GDM1 (cell line): Measurements from ENCODE around the gene SERPINC1.
"Not testable (repeated sequence)": the region's sequence is repeated elsewhere in the genome, so short reads cannot be mapped to it uniquely, and the experiment has no call there.

Source experiments
- DNase-seq: peaks from one replicate; lab custom pipeline; 2025; lab: John Stamatoyannopoulos, UW

SERPINC1 gene

DNA sequence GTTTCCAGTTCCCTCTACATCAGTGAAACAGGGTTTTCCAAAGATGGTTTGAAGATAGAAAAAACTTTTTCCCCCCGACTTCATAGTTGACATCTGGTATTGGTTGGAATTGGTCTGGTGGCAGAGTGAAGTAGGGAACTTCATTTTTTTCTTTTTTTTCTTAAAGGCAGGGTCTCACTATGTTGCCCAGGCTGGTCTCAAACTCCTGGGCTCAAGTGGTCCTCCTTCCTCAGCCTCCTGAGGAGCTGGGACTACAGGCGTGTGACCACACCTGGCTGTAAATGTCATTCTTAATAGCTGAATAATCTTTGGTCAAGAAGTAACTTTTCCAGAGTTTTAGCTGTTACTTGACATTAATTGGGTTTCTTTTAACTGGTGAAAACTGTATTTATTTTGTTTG, 27.2 kb downstream of the SERPINC1 start:
- no peak for DNase-seq

DNA sequence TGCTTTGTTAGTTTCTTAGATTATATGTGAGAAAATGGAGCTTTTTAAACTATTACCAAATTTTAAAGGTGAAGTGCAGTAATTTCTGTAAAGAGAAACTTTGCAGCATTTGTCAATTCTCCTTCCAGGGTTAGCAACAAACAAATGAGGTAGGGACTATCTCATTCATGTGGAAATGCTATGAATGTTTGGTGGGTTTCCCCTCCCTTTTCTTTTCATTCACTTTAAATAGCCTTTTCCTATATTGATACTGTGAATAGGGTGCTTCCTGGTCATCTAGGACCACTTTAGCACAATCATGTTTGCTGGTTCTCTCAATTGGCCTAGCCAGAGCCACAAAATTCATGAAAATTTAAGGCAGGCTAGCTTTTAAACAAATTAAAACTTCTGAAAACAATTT, 28.4 kb downstream of the SERPINC1 start:
- DNase-seq = no peak

DNA sequence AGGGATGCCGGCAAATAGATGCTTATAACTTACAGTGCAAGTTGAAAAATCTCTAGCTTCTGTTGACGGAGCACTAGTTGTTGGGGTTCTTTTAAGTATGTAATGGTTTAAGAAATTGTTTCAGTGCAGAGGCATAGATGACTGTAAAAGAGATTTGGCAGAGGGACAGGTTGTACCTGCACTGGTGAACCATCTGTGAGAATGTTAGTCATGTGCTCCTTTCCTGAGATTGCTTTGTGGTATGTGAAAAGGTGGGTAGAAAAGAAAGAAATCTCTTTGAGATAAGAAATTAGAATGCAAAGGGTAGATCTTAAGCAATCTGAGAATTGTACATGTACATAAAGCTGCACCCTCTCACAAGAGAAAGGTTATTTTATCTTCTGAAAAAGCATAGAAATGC, 29.5 kb downstream of the SERPINC1 start:
- DNase-seq = no peak

DNA sequence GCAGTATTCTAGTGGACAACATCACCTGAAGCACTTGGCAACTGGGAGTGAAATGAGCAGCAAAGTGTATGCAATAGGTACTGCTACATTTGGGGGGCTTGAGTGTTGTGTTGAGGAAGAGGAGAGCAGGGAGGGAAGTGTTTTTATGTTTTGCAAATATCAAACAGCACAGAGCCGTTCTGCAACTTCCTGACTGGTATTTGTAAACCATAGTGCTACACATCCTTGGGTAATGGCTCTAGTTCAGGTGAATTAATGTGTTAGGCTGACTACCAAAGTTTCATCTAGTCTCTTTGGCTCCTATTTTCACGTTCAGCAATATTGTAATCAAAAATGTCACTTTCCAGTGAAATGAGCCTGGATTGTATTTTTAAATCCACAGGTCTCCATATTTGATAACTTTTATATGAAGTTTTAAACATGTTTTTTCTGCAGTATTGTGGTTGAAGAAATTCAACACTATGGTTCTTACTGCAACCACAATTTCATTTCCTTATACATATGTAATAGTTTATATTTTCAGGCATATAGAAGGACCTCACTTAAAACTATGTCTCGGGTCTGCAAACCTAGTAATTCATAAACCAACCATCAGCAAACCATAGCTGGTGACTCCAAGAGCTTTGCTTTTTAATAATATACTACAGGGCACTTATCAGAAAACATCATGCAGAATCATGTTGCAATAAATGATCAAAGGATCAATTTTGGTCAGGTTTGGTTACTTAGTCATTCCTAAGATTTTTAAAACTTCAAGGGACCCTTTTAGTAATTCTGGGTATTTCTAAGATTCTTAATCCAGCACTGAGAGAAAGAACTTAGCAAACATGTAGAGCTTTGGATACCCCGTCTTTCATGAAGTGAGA, 30.1 kb downstream of the SERPINC1 start:
- no peak for DNase-seq

DNA sequence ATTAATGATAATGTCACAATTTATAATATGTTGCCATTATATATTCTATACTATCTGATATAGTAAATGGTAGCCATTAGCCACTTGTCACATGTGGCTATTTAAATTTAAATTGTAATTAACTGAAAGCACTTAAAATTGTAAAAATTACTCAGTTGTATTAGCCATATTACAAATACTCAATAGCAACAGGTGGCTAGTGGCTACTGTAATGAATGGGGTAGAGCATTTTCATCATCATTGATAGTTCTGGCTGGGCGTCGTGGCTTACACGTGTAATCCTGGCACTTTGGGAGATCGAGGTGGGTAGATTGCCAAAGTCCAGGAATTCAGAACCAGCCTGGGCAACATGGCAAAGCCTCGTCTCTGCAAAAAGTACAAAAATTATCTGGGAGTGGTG, 32.4 kb downstream of the SERPINC1 start:
- no peak for DNase-seq

DNA sequence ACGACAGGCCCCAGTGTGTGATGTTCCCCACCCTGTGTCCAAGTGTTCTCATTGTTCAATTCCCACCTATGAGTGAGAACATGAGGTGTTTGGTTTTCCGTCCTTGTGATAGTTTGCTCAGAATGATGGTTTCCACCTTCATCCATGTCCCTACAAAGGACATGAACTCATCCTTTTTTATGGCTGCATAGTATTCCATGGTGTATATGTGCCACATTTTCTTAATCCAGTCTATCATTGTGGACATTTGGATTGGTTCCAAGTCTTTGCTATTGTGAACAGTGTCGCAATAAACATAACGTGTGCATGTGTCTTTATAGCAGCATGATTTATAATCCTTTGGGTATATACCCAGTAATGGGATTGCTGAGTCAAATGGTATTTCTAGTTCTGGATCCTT, 36.0 kb downstream of the SERPINC1 start:
- not testable (repeated sequence) for DNase-seq

DNA sequence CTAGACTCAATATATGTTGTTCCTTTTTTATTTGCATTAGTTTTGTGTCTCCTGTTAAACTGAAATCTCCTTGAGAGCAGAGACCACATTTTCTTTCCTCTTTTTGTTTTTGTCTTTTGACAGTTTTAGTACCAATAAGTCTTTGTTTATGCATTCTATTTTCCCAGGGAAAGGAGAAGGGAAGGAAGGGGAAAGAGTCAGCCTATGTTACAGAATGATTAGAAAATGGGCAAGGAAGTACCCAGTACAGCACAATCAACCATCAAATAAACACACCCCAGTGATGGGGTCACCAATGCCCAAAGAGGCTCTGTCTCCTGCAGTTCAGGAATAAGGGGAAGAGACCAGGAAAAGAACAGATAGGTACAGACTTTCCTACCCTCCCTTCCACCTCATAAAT, 38.9 kb downstream of the SERPINC1 start:
- no peak for DNase-seq

DNA sequence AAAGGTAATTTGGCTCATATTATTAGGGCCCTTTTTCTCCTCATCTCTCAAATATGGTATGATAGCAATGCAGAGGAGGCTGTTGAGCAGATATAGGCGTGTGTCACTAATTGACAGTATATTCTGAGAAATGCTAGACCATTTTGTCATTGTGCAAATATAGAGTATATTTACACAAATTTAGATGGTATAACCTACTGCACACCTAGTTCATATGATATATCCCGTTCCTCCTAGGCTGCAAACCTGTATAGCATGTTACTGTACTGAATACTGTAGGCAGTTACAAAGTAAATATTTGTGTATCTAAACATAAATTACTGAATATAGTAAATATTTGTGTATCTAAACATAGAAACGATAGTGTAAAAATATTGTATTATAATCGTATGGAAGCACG, 40.4 kb downstream of the SERPINC1 start:
- DNase-seq = no peak

DNA sequence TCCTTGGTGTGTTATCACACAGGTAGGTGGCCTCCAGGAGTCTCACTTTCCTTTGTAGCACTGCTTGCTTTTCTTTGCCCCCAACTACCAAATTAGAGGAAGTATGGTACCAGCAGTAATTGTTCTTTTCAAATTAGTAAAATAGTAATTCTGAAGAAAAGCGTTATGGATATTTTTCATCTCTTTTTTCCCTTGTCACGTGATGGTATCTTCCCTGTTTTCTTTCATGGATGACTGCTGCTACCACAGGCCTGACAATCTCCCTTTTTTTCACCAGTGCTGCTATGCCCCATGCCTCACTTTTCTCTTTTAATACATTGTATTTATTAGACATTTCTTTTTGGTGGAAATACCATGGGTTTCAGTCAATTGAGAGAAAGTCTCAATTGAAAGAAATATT, 45.6 kb downstream of the SERPINC1 start:
- DNase-seq = no peak

DNA sequence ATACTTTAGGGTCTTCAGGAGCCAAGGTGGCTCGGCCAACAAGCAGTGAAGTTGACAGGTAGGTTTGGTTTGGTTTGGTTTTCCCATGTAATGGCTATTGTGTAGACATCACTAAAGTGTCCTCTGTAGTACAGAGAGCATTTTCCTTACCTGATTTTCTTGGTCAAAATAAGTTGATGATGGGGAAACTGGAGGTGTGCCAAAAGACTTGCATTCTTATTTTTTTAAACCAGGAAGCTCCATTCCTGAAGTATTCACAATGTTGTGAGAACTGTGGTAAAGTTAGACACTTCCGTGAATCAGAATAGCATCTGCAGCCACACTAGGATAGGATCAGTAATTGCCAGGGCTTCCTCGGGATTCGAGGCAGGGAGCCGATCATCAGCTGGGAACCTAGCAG, 46.0 kb downstream of the SERPINC1 start:
- no peak for DNase-seq

DNA sequence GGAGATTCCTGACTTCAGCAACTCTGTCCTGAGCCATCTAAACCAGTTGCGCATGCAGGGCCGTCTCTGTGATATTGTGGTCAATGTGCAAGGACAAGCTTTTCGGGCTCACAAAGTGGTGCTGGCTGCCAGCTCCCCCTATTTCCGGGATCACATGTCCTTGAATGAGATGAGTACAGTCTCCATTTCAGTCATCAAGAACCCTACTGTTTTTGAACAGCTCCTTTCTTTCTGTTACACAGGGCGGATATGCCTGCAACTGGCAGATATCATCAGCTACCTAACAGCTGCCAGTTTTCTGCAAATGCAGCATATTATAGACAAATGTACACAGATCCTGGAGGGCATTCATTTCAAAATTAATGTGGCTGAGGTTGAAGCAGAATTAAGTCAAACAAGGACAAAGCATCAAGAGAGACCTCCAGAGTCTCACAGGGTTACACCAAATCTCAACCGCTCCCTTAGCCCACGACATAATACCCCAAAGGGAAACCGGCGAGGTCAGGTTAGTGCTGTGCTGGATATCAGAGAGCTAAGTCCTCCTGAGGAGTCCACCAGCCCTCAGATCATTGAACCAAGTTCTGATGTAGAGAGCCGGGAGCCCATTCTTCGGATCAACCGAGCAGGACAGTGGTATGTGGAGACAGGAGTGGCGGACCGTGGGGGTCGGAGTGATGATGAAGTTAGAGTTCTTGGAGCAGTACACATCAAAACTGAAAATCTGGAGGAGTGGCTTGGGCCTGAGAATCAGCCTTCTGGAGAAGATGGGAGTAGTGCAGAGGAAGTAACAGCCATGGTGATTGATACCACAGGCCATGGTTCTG, 46.7 kb downstream of the SERPINC1 start:
- peak; percentile 48 for DNase-seq

DNA sequence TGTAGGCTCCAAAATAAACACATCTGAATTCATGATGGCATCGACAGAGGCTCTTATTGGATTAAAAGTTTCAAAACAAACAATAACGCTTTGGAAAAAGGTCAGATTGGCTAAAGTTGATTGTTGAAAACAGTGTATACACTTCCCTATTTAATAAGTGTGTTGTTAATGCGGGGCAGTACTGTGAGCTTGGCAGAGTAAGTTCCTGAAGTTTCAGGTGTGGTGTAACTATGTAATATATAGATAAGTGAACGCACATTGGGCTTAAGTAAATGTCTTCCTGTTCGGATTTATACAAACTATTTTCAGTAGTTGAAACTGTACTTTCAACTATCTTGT, 48.1 kb downstream of the SERPINC1 start:
- DNase-seq = no peak

DNA sequence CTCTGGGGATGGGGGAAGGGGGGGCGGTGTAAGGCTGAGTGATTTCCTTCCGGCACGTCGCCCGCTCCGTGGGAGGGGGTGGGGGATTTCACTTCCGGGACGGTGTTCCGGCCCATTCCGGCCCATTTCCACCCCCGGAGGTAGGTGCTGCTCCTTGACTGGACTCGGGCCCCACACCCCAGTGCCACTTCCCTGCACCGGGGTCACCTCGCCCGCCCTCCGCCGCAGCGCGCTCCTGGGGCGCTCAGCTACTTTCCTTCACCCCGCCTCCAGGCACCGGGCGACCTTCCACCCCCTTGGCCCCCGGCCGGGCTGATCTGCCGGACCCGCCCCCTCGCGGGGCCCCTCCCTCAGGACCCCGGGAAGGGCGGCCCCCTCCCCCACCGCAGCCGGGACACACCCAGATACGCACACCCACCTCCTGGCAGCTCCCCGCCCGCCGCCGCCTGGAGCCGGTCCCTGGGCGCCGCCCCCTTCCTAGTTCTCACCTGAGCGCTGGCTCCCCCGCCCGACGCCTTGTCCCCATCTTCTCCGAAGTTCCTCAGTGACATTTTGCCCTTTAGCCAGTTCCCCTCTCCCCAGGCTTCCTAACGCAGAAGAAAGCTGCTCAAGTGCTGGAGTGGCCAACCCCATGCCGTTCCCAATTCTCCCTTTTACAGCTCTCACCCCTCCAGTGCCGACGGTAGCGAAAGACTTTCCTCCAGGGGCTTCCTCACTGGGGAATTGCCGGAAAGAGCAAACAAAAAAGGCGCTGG, 48.7 kb downstream of the SERPINC1 start, which contains the start of gene ZBTB37:
Gene ZBTB37, plus strand, starts transcription at position 115 of the 755 bp plus-strand sequence. CDS start 1,846 bp downstream, outside the sequence.
- DNase-seq = peak; percentile 90

DNA sequence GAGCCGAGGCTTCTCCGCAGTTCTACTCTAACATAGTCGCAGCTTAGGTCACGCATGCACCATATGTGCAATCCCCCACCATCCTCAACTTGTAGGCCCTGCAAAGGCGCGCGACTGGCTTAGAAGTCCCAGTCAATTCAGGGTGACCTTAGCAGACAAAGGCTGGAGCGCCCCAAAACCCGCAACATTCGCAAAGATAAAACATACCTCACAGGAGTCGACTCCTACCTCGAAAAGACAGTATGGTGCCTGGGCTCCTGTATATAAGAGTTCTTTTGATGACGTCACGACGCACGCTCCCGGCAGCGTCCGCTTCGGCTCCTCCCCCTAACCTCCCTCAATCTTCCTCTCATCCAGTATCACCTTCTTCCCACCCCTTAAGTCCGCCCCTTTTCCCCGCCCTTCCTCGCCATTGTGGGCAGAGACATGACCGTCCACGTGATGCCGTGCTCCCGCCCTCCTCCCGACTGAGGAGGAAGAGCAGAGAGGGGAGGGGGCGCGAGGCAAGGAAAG, 49.3 kb downstream of the SERPINC1 start, which contains the start of gene GAS5:
Gene GAS5, minus strand, starts transcription at position 237 of the 513 bp plus-strand sequence.
- peak; percentile 99 for DNase-seq

DNA sequence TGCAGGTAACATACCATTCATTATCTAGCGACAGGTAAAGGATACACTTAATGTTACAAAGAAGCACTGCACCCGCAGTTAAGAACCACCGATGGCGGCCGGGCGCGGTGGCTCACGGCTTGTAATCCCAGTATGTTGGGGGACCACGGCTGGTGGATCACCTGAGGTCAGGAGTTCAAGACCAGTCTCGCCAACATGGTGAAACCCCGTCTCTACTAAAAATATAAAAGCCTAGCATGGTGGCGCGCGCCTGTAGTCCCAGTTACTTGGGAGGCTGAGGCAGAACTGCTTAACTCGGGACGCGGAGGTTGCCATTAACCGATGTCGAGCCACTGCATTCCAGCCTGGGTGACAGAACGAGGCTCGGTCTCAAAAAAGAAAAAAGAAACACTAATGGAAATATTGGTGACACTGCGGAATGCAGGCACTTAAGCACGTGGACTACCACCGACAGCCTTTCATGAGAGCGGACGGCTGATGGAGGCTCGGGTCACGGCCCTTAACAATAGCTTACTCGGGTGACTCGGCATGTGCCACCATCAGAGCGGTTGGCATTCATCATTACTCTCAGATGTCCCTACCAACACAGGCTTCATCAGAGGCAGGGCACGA, 49.9 kb downstream of the SERPINC1 start:
- no peak for DNase-seq

DNA sequence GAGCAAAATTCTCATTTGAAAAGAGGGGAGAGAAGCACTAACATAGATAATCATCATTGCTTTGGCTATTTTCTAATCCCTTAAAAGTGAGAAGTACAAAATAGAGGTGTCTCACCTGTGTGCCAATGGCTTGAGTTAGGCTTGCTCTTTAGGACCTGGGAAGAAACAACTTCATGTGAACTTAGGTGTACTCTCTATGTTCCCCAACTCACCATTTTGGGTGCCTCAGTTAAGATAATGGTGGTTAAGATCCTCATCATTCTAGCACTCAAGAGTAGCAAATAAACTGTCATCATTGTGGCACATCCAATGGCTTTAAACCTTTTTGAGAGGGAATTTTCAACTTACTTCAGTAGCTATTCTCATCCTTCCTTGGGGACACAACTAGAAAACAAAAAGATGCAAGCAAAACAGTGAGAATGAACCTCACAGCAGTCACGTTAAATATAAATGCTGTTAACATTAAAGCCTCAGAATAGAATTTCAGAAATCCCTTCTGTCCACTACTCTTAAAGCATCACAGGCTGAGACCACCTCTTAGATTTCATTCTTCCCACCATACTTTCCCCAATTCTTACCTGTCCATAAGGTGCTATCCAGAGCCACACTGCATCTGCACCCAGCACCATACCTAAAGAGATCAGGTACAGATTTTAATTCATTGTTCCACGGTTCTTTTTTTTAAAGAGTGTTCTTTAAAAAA, 50.6 kb downstream of the SERPINC1 start:
- no peak for DNase-seq

DNA sequence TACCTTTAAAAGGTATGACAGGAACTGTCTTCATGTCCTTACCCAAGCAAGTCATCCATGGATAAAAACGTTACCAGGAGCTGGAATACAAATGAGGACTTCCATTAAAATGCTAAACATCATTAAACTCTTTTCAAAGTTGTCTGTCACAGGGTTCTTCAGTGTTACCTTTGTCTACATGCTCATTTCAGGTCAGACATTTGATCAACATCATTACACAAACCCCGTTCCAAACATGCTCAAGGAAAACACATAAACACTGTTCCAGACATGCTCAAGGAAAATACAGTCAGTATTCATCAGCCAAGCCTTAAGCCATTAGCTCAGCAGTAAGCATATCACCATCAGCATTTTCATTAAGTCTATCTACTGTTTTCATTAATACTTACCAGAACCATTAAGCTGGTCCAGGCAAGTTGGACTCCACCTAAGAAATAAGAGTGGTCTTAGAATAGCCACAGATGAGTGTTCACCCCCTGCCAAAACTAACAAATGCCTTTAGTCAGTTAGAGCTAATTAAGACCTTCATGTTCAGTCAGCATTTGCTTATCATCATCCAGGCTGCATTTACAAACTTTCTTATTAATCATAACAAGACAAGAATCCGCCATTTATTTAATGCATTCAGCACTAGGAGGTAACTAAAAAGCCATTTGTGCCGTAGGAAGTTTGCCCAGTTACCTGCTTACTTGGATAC, 51.5 kb downstream of the SERPINC1 start:
- DNase-seq = no peak

DNA sequence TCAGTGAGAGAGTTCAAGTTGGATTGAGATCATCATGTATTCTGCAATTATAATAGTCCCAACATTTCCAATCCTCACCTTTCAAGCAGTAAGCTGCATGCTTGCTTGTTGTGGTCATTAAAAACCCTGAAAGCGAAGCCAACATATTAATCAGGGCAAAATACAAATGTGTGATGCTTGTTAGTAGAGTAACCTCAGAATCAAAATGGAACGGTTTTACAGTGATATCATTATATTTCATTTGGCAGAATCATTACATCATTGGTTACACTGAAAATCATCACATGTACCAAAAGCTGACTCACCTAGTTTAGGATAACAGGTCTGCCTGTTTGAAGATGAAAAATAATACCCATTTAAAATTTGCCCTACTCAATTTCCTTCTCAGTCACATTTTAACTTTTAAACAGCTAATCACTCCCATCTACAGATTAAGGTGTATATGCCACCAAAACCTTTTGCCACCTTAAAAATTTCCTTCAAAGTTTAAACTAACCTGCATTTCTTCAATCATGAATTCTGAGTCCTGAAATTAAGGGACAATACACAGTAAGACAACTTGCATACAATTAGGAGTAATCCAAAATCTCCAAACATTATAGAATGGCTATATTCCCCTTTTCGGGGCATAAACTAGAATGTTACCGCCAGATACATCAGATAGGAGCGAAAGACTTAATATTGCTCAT, 52.8 kb downstream of the SERPINC1 start:
- DNase-seq = no peak

DNA sequence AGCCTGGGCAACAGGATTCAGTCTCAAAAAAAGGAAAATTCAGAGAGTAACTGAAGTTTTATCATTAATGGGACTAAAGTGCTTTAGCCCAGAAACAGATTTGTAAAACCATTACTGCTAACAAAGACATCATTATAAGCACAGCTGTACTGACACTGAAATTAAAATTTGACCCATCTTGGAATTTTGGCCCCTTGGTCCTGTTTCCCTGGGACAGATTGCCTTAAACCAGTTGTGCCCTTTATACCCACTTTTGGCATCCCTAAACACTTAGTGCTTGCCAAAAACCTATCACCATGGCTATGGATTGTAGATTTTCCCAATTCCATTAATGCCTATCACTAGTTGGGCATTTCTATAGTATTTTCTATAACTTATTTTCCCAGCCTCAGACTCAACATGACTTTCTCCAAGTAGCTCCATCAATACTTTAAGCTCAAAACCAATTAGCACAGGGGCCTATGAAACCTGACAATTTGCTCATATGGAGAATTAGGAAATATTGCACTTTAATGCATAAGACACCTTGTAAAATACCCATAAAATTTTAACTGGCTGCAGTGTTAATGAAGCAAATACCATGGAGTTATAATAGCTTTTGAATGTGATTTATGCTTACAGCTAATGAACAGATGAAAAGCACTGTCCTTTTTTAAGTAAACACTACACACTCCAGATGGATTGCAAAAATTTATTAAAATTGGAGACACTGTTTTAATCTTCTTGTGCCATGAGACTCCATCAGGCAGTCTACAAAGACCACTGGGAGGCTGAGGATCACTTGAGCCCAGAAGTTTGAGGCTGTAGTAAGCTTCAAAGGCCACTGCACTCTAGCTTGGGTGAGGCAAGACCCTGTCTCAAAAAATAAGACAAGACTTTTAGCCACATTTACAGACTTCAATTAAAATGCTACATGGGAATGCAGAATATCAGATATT, 53.6 kb downstream of the SERPINC1 start:
- no peak for DNase-seq
